Stimulated activated CD8-positive, alpha-beta memory T cell treated with anti-CD3 and anti-CD28 coated beads, Interleukin-15, amount 100 ng/mL, for 4 hours (primary cell): Measurements from ENCODE around the gene ARHGAP8.
"Not testable (repeated sequence)": the region's sequence is repeated elsewhere in the genome, so short reads cannot be mapped to it uniquely, and the experiment has no call there.

Experiments
- DNase-seq, 2 donors: peaks; one replicate each; pipeline ENCODE4 v3.0.0-alpha.2; 2020; ENCODE audit warnings: low read depth in 2 of 2

The ARHGAP8 gene

DNA sequence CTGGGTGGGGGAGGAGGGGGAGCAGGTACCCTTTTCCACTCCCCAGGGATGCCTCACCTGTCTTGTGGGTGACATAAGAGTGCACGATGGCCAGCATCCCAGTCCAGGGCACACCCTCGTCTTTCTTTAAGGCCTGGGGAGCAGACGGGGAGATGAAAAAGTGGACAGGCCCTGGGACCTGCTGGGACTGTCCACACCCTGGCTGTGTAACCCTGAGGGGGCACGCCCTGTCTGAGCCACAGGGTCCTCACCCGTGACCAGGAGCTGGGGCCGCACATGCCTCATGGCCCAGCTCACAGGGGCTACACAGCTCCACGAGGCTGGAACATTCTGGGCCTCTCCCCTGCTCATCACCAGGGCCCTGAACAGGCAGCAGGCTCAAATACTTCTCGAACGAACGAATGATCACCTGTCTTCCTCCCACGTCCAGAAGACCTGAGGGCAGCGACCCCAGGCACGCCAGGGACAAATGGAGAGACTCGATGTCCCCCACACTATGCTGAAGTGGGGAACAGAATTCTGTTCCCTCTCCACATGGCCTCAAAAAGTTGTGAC lies 133.5 kb downstream of the ARHGAP8 start:
- DNase-seq, result no peak

DNA sequence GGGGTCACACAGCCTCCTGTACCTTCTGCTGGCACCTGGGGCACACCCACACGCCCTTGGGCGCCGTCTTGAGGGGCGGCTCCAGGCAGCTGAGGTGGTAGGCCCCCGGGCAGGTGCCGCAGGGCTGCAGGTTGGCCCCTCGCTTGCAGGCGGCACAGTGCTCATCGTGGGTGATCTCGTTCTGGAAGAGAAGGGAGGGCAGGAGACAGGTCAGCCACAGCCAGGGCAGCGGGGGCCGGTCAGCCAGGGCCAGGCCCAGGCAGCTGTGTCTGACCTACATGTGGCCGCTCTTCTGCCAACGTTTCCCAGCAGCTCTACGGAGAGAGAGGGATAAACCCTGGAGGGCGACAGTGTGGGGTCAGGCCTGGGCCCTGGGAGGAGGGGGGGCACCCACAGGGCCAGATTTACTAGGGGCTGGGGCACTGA lies 135.6 kb downstream of the ARHGAP8 start:
- no peak for DNase-seq

DNA sequence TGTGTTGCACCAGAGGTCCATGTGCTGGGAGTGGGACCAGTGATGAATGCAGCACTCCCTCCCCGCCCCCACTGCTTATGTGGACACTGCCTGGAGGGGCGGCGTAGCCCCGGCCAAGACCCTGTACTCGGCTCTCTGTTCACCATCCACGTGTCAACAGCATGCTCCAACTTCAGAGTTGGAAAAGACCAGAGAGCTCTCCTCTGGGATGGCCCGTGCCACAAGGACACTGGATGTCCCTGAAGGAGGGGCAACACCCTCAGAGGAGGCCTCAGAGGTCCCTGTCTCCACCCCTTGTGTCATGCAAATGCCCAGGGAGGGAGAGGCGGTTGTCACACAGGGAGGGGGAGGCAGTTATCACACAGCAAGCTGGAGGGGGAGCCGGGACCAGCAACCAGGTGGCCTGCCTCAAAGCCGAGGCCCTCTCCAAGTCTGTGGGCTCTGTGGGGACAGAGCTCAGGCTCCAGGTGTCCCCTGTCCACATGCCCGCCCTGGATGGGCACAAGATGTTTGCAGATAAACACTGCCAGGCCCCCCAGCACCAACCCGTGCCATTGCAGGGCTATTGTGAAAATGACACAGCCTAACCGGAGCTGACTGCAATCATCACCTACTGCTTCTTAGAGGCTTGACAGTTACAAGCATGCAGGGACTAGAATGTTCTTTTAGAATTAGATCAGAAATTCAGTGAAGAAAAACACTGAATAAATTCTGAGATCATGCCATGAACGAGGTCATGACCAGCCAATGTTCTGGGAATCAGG lies 136.3 kb downstream of the ARHGAP8 start:
- DNase-seq, result no peak

DNA sequence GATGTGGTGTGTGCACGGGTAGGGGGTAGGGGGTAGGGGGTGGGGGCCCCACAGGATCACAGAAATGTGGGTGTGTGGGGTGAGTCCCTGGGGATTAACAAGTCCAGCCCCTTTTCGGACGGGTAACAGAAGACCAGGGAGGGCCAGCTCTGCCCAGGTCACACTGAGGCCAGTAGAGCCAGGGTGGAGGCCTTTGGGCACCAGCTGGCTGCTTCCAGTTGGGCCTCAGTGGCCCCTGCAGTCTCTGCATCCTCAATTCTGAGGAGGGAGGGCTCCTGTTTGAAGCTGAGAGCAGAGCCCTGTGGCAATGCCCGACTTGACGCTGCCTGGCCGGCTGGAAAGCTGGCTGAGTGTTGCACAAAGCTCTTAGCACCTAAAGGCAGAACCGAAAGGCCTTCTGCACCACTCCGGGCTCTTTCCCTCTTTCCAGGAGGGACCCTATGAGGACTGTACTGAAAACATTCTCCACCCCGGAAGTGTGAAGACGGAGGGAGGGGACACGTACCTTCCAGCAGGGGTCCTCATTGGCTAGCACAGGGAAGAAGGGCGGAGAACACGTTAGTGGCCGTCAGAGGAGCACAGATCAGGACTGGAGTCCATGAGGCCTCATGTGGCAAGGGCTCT lies 137.0 kb downstream of the ARHGAP8 start:
- no peak for DNase-seq

DNA sequence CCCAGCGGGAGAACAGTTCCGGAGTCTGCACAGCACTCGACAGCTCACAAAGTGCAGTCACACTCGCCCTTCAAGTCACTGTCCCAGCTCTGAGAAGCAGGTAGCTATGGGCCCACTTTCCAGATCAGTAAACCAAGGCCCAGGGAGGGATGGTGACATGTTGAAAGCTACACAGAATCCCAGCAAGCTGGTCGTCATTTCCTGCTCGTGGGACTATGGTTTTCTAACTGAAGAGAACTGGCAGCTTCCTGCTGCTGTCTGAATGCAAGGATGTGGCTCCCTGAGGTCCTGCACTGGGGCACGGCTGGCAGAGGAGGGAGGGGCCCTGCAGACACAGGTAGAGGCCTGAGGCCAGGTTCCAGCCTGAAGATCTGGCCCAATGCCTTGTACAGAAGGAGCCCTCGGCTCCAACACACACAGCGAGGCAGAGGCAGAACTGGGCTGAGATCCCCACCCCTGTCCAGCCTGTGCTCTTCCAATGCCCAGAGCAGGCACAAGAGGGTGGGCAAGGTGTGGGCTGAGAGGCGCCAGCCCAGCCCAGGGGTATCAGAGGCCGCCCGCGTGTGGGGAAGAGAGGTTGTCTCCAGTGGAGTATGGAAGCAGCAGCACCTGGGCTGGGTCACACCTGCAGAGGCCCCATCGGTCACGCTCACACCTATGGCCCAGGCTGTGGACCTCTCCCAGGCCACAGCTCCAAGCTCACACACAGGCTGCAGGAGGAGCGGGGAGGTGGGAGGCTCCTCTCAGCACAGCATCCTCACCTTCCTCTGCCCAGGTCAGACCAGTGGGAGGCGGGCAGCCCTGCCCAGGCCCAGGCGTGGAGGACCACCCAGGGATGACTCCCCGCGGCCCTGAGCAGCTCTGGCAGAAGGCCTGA lies 138.3 kb downstream of the ARHGAP8 start:
- no peak for DNase-seq

DNA sequence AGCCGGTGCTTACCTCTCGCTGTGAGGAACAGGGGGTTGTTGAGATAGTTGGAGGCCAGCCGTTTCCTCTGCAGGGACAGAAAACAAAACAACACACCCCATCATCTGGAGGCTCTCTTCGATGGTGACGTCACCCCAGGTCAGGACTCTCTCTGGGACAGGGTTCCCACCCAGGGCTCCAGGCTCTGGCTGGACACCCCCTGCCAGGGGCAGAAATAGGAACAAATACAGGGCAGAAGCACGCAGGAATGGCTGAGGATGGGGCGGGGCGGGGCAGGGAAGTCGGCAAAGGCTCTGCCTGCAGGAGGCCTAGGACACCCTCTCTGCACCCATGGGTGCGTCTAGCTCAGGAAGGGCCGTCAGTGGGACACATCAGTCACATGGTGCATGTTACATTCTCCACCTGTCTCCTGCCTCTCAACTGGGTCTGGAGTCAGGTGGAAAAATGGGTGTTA lies 138.9 kb downstream of the ARHGAP8 start:
- DNase-seq, result no peak

- no peak for DNase-seq
Observed at GRCh38 chr22:44891791-44892190, 139.4 kb downstream of the ARHGAP8 start.

GRCh38 chr22:44892243-44892642 lies 139.9 kb downstream of the ARHGAP8 start:
- DNase-seq, result no peak

DNA sequence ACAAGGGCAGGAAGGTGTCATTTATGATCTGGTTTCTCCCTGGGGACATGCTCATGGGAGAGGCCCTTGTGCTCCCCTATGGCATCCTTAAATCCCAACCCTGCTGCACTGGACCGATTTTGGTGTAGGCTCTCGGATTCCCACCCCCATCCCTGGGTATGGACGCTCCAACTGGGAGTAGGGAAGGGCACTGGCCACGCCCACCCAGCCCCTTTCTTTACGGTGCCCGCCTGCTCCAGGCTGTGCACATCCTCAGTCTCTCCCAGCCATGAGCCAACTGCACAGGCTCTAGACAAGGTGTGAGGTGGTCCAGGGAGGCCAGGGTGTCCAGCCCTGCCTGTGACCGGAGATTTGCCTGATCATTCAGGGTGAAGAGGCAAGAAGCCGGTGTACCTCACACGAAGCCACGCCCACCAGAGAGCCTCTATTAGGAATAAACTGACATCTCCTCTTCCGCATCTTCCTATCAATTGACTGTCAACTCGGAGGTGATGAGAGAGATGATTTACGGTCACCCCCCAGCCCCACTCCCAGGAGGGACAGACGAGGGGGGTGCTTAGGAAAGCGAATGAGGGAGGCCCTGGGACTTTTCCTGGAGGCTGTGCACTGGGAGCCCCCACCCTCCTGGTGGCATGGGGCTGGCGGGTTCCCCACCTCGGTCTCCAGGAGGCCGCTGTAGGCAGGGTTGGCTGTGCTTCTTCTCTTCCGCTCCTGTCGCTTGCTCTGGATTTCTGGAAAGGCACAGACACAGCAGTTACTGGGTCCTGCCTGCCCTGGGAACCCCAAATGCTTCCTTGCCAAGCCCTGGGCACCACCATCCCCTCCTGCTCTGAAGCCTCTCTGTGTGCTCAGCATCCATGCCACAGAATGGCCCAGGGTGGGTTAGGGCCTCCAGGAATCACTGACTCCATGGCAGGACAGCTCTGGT lies 140.7 kb downstream of the ARHGAP8 start:
- no peak for DNase-seq

- DNase-seq, result no peak
Observed at GRCh38 chr22:44893731-44894080, 141.3 kb downstream of the ARHGAP8 start.

DNA sequence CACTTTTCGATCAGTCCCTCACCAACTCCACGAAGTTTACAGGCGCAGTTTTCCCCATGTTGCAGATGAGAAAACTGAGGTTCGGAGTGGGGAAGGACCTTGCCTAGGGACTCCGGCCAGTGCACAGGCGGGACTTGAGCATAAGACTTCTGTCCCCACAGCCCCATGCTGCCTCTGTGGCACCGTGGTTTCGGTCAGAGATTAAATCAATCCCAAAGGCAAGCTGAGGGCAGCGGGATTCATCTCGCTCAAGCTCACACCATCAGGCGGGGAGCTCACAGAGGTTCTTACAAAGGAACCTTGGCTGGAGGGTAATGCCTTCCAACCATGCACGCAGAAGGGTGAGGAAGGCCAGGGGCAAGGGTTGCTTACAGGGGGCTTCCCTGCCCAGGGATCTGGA lies 141.9 kb downstream of the ARHGAP8 start:
- no peak for DNase-seq

GRCh38 chr22:44894782-44895181 lies 142.4 kb downstream of the ARHGAP8 start:
- DNase-seq, result no peak

DNA sequence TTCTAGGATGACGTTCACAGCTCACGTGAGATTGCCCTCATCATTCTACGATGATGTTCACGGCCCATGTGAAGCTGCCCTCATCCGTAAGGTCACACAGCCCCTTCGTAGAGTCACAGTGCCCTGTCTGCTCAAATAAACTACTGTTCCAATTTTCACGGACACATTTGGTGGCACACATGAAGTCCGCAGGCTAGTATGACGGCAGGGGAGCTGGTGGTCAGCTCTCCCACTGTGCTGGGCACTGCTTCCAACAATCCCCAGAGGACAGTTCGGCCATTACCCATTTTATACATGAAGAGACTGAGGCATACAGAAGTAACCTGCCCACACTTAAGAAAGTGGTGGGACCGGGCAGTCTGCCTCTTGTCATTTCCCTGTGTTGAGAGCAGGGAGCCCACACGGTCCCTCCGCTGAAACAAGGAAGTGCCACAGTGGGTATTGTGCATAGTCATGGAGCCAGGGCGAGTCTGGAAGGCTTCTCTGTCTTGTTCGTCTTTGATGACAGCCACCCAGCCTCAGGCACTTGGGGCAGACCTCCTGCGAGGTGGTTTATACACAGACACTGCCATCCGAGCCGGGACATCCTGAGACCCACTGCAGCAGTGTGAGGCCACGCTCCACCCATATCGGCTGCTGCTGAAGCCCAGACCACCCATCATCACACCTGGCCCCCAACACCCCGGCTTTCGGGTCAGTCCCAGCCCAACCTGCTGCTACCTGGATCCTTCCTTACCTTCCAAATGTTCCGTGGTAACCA lies 143.1 kb downstream of the ARHGAP8 start:
- DNase-seq, result no peak

DNA sequence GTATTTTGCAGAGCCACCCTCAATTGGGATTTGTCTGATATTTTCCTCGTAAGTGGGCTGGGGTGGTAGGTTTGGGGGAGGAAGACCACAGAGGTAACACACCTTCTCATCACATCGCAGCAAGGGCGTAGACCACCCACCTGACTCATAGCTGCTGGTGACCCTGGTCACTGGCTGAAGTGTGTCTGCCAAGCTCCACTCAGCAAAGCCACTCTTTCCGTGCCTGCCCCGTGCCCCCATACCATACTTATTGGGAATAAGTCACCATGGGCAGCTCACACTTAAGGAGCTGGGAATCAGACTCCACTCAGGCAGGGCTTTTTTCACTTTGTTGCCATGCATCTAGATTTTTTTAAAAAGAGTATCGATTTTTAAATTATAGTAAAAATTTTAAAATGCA lies 145.9 kb downstream of the ARHGAP8 start:
- DNase-seq, result no peak

GRCh38 chr22:44901301-44901700 lies 148.9 kb downstream of the ARHGAP8 start:
- DNase-seq, result no peak

- DNase-seq, result not testable (repeated sequence)
Observed at GRCh38 chr22:44903164-44903563, 150.8 kb downstream of the ARHGAP8 start.

GRCh38 chr22:44904492-44905152 lies 152.2 kb downstream of the ARHGAP8 start:
- DNase-seq, result not testable (repeated sequence)

GRCh38 chr22:44906248-44906936 lies 154.0 kb downstream of the ARHGAP8 start:
- DNase-seq, result no peak

- no peak for DNase-seq
Observed at GRCh38 chr22:44906999-44907644, 154.7 kb downstream of the ARHGAP8 start.
